SKM-1 treated with dmso at 0.1 percent for 144 hours (cell line): ENCODE results near the gene PHLDA2.
A peak's percentile ranks its signal among the peaks of the same experiment; 100 is the strongest.

Experiments
- DNase-seq: peaks from one replicate; lab custom pipeline; 2025; ENCODE audit not compliant: unreplicated experiment; lab: John Stamatoyannopoulos, UW

PHLDA2 gene

DNA sequence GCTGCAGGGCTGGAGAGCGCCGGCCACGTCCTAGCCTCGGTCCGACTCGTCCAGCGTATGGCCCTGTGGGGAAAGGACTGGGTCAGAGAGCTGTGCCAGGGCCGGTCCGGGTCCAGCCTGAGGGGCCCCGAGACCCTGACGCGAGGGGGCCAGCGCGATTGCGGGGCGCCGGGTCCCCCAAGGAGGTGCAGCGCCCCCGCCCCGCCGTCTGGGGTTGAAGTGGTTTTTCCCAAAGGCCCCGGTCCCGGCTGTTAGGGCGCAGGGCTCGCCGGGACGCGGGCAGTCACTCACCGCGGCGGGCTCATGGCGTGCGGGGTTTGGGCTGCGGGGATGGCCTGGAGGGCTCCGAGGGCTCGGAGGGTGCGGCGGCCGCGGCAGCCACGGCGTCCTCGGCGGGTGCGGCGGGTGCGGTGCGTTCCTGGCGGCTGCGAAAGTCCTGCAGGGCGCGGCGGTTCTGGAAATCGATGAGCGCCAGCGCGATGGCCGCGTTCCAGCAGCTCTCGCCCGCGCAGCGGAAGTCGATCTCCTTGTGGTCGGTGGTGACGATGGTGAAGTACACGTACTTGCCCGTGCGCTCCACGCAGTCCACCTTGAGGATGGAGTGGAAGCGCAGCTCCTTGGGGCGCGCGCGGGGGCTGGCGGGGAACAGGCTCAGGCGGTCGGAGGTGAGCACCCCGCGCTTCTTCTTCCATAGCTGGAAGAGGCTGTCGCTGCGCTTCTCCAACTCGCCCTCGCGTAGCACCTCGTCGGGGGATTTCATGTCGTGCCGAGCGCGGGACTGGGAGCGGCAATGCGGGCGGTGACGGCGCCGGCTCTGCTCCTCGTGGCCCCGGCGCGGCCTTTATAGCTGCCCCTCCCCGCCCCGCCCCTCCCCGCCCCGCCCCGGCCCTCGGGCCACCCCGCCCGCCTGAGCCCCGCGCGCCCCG is at the start of gene PHLDA2:
TSS of gene PHLDA2 (minus strand) at position 816 of the 926 bp plus-strand sequence. CDS start at position 760, 56 bp downstream.
- peak; percentile 35 for DNase-seq

GRCh38 chr11:2977113-2977512 is 47.9 kb upstream of the PHLDA2 start:
- DNase-seq: no peak

DNA sequence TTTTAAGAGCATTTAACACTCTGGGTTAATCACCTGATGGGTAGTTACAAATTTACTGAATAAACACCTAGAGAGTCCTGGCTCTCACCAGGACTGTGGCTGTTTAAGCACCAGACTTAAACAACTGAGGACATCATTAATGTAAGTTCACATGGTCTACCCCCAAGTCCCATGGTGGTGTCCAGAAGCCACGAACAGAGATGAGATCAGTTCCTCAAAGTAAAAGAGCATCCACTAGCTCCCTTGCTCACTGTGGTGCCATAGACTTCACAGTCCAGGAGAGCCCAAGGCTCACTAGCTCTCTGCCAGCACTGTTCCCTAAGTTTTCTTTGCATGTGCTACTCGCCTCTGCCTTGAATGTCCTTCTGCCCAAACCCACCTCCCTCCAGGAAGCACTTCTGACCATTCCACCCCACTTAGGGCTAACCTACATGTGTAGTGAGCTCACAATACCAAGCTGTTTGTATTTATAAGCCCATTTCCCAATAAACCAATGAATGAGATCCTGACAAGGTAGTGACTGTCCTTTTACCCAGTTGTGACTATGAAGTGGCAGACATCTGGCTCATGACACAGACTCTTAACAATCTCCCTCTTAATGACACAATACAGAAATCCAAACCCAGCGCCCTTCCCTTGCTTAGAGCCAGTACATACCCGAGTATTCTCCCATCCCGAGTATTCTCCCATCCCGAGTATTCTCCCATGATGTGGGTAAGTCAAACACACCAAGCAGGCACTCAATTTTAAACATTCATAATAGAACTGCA is 47.3 kb upstream of the PHLDA2 start:
- DNase-seq: no peak

DNA sequence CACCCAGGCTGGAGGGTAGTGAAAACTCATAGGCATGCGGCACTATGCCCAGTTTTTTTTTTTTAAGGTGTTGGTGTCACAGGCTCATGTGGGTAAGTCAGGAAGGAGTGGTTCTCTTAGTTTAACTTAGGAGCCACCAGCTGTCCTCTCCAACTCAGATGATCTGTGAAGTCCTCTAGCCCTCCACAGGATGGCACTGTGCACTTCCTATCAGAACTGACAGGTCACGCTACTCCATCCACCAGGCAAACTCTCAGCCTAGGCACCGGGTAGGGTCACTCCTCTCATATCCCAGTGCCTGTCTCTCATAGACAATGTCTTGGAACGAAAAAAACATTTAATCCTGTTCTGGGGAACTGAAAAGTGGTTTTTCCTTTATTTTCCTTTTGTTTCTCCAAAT is 46.4 kb upstream of the PHLDA2 start:
- DNase-seq: peak; percentile 10

GRCh38 chr11:2974272-2974671 is 45.1 kb upstream of the PHLDA2 start:
- DNase-seq: no peak

DNA sequence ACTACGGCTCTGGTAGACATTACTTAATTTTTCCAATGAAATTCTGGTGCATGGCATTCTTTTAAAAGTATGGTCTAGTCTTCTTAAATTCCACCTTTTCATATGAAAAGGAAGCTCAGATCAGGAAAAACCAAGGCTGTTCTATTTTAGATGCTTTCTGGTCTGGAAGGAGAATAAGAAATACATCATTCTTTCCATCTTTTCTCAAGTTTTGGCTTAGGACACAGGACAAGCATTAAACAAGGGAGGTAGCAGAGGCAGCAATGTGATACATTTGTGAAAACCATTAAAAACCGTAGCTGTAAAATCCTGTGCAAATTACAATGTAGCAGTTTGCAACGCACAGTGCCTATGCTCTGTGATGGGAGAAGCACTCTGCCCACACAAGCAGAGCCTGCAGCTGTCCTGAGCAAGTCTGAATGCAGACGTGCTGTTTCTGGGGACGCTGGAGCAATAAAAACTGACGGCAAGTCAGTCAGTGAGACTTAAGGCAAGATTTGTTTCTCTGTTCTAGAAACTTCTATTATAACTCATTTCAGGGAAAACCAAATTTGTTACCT is 39.2 kb upstream of the PHLDA2 start:
- no peak for DNase-seq

- DNase-seq: no peak
These were observed 35.6 kb upstream of the PHLDA2 start for GRCh38 chr11:2964782-2965181.

DNA sequence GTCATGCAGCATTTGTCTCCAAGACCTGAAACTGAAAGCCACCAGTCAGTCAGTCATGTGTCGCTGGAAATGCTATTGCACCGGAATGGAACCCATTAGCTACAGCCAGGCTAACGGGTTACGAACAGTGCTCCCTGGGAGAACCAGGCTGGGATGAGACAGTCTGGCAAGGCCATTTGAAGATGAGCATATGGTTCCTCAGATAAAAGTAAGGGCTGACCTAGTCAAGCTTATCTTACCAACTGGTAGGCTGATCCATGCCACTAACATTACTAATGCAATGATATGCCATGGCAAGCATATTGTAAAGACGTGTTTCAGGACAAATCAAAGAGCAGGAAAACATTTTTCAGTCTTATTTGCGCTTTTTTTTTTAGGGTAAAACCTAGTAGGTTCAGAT is 34.5 kb upstream of the PHLDA2 start:
- no peak for DNase-seq

GRCh38 chr11:2963112-2963754 is 34.0 kb upstream of the PHLDA2 start:
- DNase-seq: no peak

GRCh38 chr11:2961080-2961479 is 31.9 kb upstream of the PHLDA2 start:
- DNase-seq: no peak

DNA sequence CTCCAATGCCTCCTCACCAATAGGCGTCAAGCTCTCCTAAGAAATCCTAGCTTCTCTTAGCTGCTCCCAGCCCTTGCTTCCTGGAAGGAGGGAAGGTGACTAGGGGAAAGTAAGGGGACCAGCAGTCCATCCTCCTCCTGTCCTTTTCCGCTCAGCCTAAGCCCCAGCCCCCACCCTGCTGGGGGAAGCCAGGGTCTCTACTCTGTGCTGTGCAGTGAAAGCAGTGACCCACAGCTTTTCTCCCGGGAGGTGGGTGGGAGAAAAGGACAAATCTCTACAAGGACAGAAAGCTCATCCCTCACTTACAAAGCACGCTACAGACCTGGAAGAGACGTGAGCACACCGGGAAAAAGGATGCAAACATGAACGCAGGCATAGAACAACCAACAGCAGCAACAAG is 30.9 kb upstream of the PHLDA2 start:
- DNase-seq: no peak

DNA sequence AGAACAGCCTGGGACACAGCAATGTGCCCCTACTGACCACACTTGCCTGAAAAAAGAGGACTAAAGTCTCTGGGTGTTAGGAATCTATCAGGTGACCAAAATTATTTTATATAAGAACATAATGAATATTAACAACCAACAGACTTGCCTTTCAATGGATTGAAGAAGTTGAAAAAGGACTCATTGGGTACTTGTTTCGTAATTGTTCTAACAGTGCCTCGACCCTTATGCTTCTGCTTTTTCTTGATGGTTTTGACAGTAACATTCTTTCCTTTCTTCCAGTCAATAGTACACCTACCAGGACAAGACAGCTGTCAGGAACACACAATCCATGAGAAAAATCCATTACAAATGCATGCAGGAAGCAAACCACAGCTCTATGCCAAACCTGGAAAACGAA is 29.0 kb upstream of the PHLDA2 start:
- DNase-seq: peak; percentile 45

- no peak for DNase-seq
These were observed 26.8 kb upstream of the PHLDA2 start for GRCh38 chr11:2955906-2956476.

GRCh38 chr11:2954263-2954662 is 25.0 kb upstream of the PHLDA2 start:
- DNase-seq: no peak

GRCh38 chr11:2952290-2952689 is 23.1 kb upstream of the PHLDA2 start:
- no peak for DNase-seq

- no peak for DNase-seq
These were observed 22.3 kb upstream of the PHLDA2 start for GRCh38 chr11:2951231-2952110.

GRCh38 chr11:2950825-2951224 is 21.6 kb upstream of the PHLDA2 start:
- no peak for DNase-seq

GRCh38 chr11:2949920-2950319 is 20.7 kb upstream of the PHLDA2 start:
- no peak for DNase-seq

GRCh38 chr11:2947744-2948143 is 18.5 kb upstream of the PHLDA2 start:
- DNase-seq: no peak

DNA sequence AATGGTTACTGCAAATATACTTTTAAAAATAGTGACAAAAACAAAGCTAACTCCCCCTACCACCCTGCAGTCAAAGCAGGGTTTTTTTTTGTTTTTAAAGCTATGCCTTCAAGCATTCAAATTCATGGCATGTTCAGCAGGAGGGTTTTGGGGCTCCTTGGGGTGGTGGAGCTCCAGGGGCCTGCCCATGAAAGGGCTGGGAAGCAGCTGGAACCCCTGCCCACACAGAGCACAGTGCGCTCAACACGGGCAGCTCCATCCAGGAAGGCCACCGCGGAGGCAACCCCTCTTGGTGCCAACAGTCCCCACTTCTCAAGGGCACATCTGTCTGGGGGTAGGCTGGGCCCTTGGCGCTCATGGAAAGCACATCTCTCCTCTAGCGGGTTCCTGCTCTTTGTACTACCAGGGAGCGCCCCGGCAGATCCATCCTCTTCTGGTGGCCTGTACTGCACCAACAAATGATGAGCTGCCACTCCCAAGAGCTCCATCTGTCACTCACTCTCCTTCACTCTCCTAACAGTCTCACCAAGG is 16.6 kb upstream of the PHLDA2 start:
- no peak for DNase-seq
